ENCODE measurements around the gene LGALS9B. TPM values are rescaled to one million over a fixed set of nuclear protein-coding genes. Genes with fewer than 3 reads are reported as not detected.
"Not testable (repeated sequence)": the region's sequence is repeated elsewhere in the genome, so short reads cannot be mapped to it uniquely, and the experiment has no call there.

Gene LGALS9B
- total RNA-seq (2021; fragmentation: NEBNext Ultra II Directional; extraction: Animal tissue kit (Norgen Biotek cat#: 25700)) (not detected in 2 replicates), polyA plus RNA-seq (2011; rRNA removed) (not detected in 2 replicates), polyA minus RNA-seq (2011; rRNA and poly(A)+ RNA removed) (not detected in 2 replicates)
- polyA plus RNA-seq (2011; cell fraction: cytosol; rRNA removed): not detected
- not detected for polyA plus RNA-seq (2011; cell fraction: nucleus; rRNA removed)
- polyA plus RNA-seq (2012, experiment 1 of 2): not detected in 4 replicates
- polyA plus RNA-seq (2012, experiment 2 of 2): not detected
- not detected for polyA plus RNA-seq (2013, experiment 1 of 2)
- not detected for polyA plus RNA-seq (2013, experiment 2 of 2)
- polyA minus RNA-seq (2011; cell fraction: cytosol; rRNA and poly(A)+ RNA removed): not detected
- polyA minus RNA-seq (2011; cell fraction: nucleus; rRNA and poly(A)+ RNA removed): not detected
- long read RNA-seq, experiment 1: 0 reads
- long read RNA-seq, experiment 2: 0 reads

DNA sequence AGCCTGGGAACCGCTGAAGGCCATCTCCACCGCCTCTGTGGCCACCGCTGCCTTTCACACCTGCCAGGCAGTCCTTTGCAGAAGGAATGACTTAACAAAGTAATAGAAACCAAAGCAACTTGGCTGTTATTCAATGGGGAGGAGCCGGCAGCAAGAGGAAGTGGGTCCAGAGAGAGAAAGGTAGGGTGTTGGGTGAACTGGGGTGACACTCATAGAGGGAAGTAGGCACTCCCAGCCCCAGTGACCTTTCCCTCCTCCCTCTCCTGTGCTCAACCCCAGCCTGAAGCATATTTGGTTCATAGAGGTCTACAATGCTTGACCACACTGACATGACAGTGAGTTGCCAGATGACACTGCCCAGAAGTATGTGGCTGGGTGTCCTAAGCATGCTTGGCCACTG, at the start of gene LGALS9B:
LGALS9B (minus strand) TSS at position 93 of the 400 bp plus-strand sequence; CDS start at position 24, 69 bp downstream.
- FAIRE-seq; H4K8ac ChIP-seq (ENCODE audit: extremely low read depth, insufficient read depth, low read length): not testable (repeated sequence)

DNA sequence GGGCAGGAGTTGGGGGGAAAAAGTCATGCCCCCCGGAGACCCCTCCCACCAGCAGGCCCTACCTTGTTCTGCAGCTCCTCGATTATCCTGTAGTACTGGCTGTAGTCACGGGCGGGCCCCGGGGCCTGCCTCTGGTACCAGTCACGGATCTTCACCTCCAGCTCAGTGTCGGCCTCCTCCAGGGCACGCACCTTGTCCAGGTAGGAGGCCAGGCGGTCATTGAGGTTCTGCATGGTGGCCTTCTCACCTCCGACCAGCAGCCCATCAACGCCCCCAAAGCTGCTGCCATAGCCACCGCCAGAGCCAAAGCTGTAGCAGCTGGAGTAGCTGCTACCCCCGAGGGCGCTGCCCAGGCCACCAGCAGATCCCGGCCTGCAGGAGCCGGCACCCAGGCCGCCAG, 49.6 kb upstream of the LGALS9B start:
- H2BK20ac ChIP-seq (ENCODE audit: low read length); CTCF ChIA-PET (ENCODE audit: partially characterized antibody); H4K5ac ChIP-seq (ENCODE audit: insufficient read length, low read depth, low read length); H3K9ac ChIP-seq (replicated peaks in 1 of 4; ENCODE audit: extremely low read depth in 1 of 4, low read depth in 3 of 4, low read length in 3 of 4); H3K36me3 ChIP-seq (ENCODE audit: control insufficient read depth in 2 of 4, insufficient read depth in 4 of 4, low read length in 3 of 4); H3K56ac ChIP-seq (replicated peaks; ENCODE audit: insufficient read length, low read depth, low read length); H3K4ac ChIP-seq (replicated peaks; ENCODE audit: insufficient read length, low read depth, low read length); H3K27me3 ChIP-seq (replicated peaks in 1 of 4; ENCODE audit: control insufficient read depth in 3 of 4, extremely low read depth in 1 of 4, insufficient read depth in 3 of 4, low read length in 3 of 4); H3K23me2 ChIP-seq (ENCODE audit: low read depth, low read length); H3K14ac ChIP-seq (ENCODE audit: insufficient read length); H4K91ac ChIP-seq (replicated peaks; ENCODE audit: insufficient read length, low read length); H2BK120ac ChIP-seq (replicated peaks; ENCODE audit: low read depth, low read length); POLR2A ChIA-PET (ENCODE audit: partially characterized antibody); H3K79me1 ChIP-seq (ENCODE audit: low read depth, low read length); H3K9me3 ChIP-seq (ENCODE audit: insufficient read depth in 2 of 2, low read depth in 1 of 2, low read length in 1 of 2); H3K18ac ChIP-seq (ENCODE audit: extremely low read depth, low read length); H2AK5ac ChIP-seq (ENCODE audit: low read depth, low read length); H3K4me1 ChIP-seq (replicated peaks in 1 of 4; ENCODE audit: control insufficient read depth in 3 of 4, insufficient read depth in 4 of 4, low read length in 3 of 4); H2BK15ac ChIP-seq (ENCODE audit: low read length); H3K4me3 ChIP-seq (ENCODE audit: extremely low read depth in 1 of 4, insufficient read depth in 2 of 4, low read depth in 3 of 4, low read length in 4 of 4); H3K23ac ChIP-seq (ENCODE audit: insufficient read length); H3K4me2 ChIP-seq (ENCODE audit: insufficient read depth in 1 of 2, low read depth in 2 of 2, low read length in 2 of 2); H2BK5ac ChIP-seq (ENCODE audit: low read depth, low read length); H4K20me1 ChIP-seq (replicated peaks in 1 of 2; ENCODE audit: control insufficient read depth in 1 of 2, insufficient read depth in 2 of 2, low read length in 2 of 2); H4K8ac ChIP-seq (ENCODE audit: extremely low read depth, insufficient read depth, low read length); H2AFZ ChIP-seq (ENCODE audit: low read length); H3K27ac ChIP-seq (ENCODE audit: low read depth, low read length); FAIRE-seq; DNase-seq (ENCODE audit: low read depth in 1 of 2, low spot score in 2 of 2); H2BK12ac ChIP-seq (ENCODE audit: low read depth, low read length); H3K79me2 ChIP-seq (ENCODE audit: control insufficient read depth in 1 of 2, insufficient read depth in 2 of 2, low read length in 2 of 2): not testable (repeated sequence)
- no CpG with 5 or more reads among the region's 17 CpGs for WGBS, 2 experiments (ENCODE audit: extremely low coverage in 1 of 2, insufficient coverage in 1 of 2, insufficient read length in 1 of 2, insufficient replicate concordance in 2 of 2, low coverage in 1 of 2, low lambda C conversion rate in 2 of 2, missing lambda C conversion rate in 1 of 2)

More for the DNA sequence above, at the start of gene LGALS9B:
- H3K4me3 ChIP-seq (ENCODE audit: extremely low read depth in 1 of 4, insufficient read depth in 2 of 4, low read depth in 3 of 4, low read length in 4 of 4); H3K4me2 ChIP-seq (ENCODE audit: insufficient read depth in 1 of 2, low read depth in 2 of 2, low read length in 2 of 2); H3K9ac ChIP-seq (replicated peaks in 1 of 4; ENCODE audit: extremely low read depth in 1 of 4, low read depth in 3 of 4, low read length in 3 of 4); H4K91ac ChIP-seq (replicated peaks; ENCODE audit: insufficient read length, low read length); H2AK5ac ChIP-seq (ENCODE audit: low read depth, low read length); H3K23ac ChIP-seq (ENCODE audit: insufficient read length); H3K79me2 ChIP-seq (ENCODE audit: control insufficient read depth in 1 of 2, insufficient read depth in 2 of 2, low read length in 2 of 2); H2BK120ac ChIP-seq (replicated peaks; ENCODE audit: low read depth, low read length); H3K23me2 ChIP-seq (ENCODE audit: low read depth, low read length); CTCF ChIA-PET (ENCODE audit: partially characterized antibody); H4K5ac ChIP-seq (ENCODE audit: insufficient read length, low read depth, low read length); H3K36me3 ChIP-seq (ENCODE audit: control insufficient read depth in 2 of 4, insufficient read depth in 4 of 4, low read length in 3 of 4); H3K56ac ChIP-seq (replicated peaks; ENCODE audit: insufficient read length, low read depth, low read length); H3K27me3 ChIP-seq (replicated peaks in 1 of 4; ENCODE audit: control insufficient read depth in 3 of 4, extremely low read depth in 1 of 4, insufficient read depth in 3 of 4, low read length in 3 of 4); H3K9me3 ChIP-seq (ENCODE audit: insufficient read depth in 2 of 2, low read depth in 1 of 2, low read length in 1 of 2); H2BK20ac ChIP-seq (ENCODE audit: low read length); H3K79me1 ChIP-seq (ENCODE audit: low read depth, low read length); DNase-seq (ENCODE audit: low read depth in 1 of 2, low spot score in 2 of 2); H3K18ac ChIP-seq (ENCODE audit: extremely low read depth, low read length); POLR2A ChIA-PET (ENCODE audit: partially characterized antibody); H3K27ac ChIP-seq (ENCODE audit: low read depth, low read length); H2BK15ac ChIP-seq (ENCODE audit: low read length); H3K14ac ChIP-seq (ENCODE audit: insufficient read length); H2AFZ ChIP-seq (ENCODE audit: low read length); H2BK12ac ChIP-seq (ENCODE audit: low read depth, low read length); H2BK5ac ChIP-seq (ENCODE audit: low read depth, low read length); H3K4me1 ChIP-seq (replicated peaks in 1 of 4; ENCODE audit: control insufficient read depth in 3 of 4, insufficient read depth in 4 of 4, low read length in 3 of 4); H4K20me1 ChIP-seq (replicated peaks in 1 of 2; ENCODE audit: control insufficient read depth in 1 of 2, insufficient read depth in 2 of 2, low read length in 2 of 2); H3K4ac ChIP-seq (replicated peaks; ENCODE audit: insufficient read length, low read depth, low read length): not testable (repeated sequence)
- WGBS, 2 experiments (ENCODE audit: extremely low coverage in 1 of 2, insufficient coverage in 1 of 2, insufficient read length in 1 of 2, insufficient replicate concordance in 2 of 2, low coverage in 1 of 2, low lambda C conversion rate in 2 of 2, missing lambda C conversion rate in 1 of 2): no CpG with 5 or more reads among the region's 4 CpGs
